ENCODE results near the gene DNAJC7.
"Not testable (repeated sequence)": the region's sequence is repeated elsewhere in the genome, so short reads cannot be mapped to it uniquely, and the experiment has no call there.

Gene DNAJC7

GRCh38 chr17:41932816-41933389 lies 84.3 kb downstream of the DNAJC7 start:
- no peaks in the 10 kb centered on the region for H3K36me3 ChIP-seq (ENCODE audit: insufficient read depth, low read length)
- H3K4me1 ChIP-seq (ENCODE audit: control insufficient read depth, insufficient read depth, low read length, unreplicated experiment), result peaks cover 14% of the 10 kb centered on the region
- H3K79me2 ChIP-seq (ENCODE audit: control insufficient read depth, insufficient read depth, low read length, unreplicated experiment), result peaks cover 4% of the 10 kb centered on the region
- no peak overlapping the region for H2AFZ ChIP-seq (ENCODE audit: low read length, unreplicated experiment)
- no peak overlapping the region for H3K4me3 ChIP-seq (ENCODE audit: low read depth, low read length)
- H3K27ac ChIP-seq (ENCODE audit: low read depth, low read length), result no peak overlapping the region
- no peaks in the 10 kb centered on the region for H3K27me3 ChIP-seq (ENCODE audit: insufficient read depth, low read length)

DNA sequence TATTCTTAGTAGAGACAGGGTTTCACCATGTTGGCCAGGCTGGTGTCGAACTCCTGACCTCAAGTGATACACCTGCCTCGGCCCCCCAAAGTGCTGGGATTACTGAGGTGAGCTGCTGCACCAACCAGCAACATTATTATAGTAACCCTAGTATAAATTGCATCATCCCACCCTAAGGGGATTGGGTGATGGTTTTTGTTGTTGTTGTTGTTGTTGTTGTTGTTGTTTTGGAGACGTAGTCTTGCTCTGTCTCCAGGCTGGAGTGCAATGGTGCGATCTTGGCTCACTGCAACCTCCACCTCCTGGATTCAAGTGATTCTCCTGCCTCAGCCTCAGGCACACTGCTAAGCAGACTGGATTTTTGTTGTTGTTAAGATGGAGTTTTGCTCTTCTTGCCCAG lies 85.5 kb downstream of the DNAJC7 start:
- H3K27ac ChIP-seq (ENCODE audit: low read depth, low read length); H3K27me3 ChIP-seq (ENCODE audit: insufficient read depth, low read length); H3K4me3 ChIP-seq (ENCODE audit: low read depth, low read length); H3K79me2 ChIP-seq (ENCODE audit: control insufficient read depth, insufficient read depth, low read length, unreplicated experiment); H3K36me3 ChIP-seq (ENCODE audit: insufficient read depth, low read length); H2AFZ ChIP-seq (ENCODE audit: low read length, unreplicated experiment): not testable (repeated sequence)
- H3K4me1 ChIP-seq (ENCODE audit: control insufficient read depth, insufficient read depth, low read length, unreplicated experiment), result peaks cover 14% of the 10 kb centered on the region

DNA sequence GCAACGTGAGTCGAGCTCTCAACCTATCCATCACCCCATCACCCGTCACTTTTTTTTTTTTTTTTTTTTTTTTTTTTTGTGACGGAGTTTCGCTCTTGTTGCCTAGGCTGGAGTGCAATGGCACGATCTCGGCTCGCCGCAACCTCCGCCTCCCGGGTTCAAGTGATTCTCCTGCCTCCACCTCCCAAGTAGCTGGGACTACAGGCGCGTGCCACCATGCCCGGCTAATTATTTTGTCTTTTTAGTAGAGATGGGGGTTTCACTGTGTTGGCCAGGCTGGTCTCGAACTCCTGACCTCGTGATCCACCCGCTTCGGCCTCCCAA lies 86.4 kb downstream of the DNAJC7 start:
- Histone ChIP-seq H2AFZ (ENCODE audit: low read length, unreplicated experiment) (peak overlapping the region; percentile 100), H3K4me3 (ENCODE audit: low read depth, low read length) (peak overlapping the region; percentile 84), H3K4me1 (ENCODE audit: control insufficient read depth, insufficient read depth, low read length, unreplicated experiment) (peaks cover 14% of the 10 kb centered on the region), H3K27ac (ENCODE audit: low read depth, low read length) (peak overlapping the region; percentile 86)
- not testable (repeated sequence) for H3K36me3 ChIP-seq (ENCODE audit: insufficient read depth, low read length); H3K27me3 ChIP-seq (ENCODE audit: insufficient read depth, low read length); H3K79me2 ChIP-seq (ENCODE audit: control insufficient read depth, insufficient read depth, low read length, unreplicated experiment)

GRCh38 chr17:41930009-41930832 lies 87.0 kb downstream of the DNAJC7 start, which contains the start of gene ODAD4:
Gene ODAD4 (plus strand): TSS chr17:41930617. CDS start chr17:41930724, 107 bp downstream.
- Histone ChIP-seq H3K27me3 (ENCODE audit: insufficient read depth, low read length) (no peaks in the 10 kb centered on the region), H3K4me3 (ENCODE audit: low read depth, low read length) (peak within 1 kb of the TSS; percentile 84), H3K4me1 (ENCODE audit: control insufficient read depth, insufficient read depth, low read length, unreplicated experiment) (peaks cover 14% of the 10 kb centered on the region), H3K36me3 (ENCODE audit: insufficient read depth, low read length) (no peaks in the 10 kb centered on the region), H3K27ac (ENCODE audit: low read depth, low read length) (peak within 1 kb of the TSS; percentile 86), H3K79me2 (ENCODE audit: control insufficient read depth, insufficient read depth, low read length, unreplicated experiment) (peaks cover 4% of the 10 kb centered on the region), H2AFZ (ENCODE audit: low read length, unreplicated experiment) (peak within 1 kb of the TSS; percentile 100)

DNA sequence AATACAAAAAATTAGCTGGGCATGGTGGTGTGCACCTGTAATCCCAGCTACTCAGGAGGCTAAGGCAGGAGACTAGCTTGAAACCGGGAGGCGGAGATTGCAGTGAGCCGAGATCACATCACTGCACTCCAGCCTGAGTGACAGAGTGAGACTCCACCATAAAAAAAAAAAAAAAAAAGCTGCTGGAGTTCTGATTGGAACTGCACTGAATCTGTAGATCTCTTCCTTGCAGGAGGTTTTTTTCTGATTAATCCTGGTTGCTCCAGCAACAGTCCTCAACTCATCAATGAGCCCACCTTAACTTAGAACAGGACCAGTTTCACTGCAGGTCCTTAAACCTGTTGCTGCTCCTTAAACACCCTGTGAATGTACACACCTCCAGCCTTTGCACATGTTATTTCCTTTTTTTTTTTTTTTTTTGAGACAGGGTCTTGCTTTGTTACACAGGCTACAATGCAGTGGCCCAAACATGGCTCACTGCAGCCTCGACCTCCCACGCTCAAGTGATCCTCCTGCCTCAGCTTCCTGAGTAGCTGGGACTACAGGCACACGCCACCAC lies 88.5 kb downstream of the DNAJC7 start:
- peaks cover 14% of the 10 kb centered on the region for H3K4me1 ChIP-seq (ENCODE audit: control insufficient read depth, insufficient read depth, low read length, unreplicated experiment)
- H2AFZ ChIP-seq (ENCODE audit: low read length, unreplicated experiment), result no peak overlapping the region
- H3K79me2 ChIP-seq (ENCODE audit: control insufficient read depth, insufficient read depth, low read length, unreplicated experiment), result peaks cover 4% of the 10 kb centered on the region
- H3K27me3 ChIP-seq (ENCODE audit: insufficient read depth, low read length), result no peaks in the 10 kb centered on the region
- peak overlapping the region; percentile 84; the same call in 1 of the 2 replicates for H3K4me3 ChIP-seq (ENCODE audit: low read depth, low read length)
- H3K27ac ChIP-seq (ENCODE audit: low read depth, low read length), result peak overlapping the region; percentile 86; the same call in 1 of the 2 replicates
- no peaks in the 10 kb centered on the region for H3K36me3 ChIP-seq (ENCODE audit: insufficient read depth, low read length)

Measured in ACC112 (cell line).